HG03045 (cell line): ENCODE measurements around the gene PCSK5.
"Not testable (repeated sequence)": the region's sequence is repeated elsewhere in the genome, so short reads cannot be mapped to it uniquely, and the experiment has no call there.

ENCODE experiments used
- ATAC-seq: cut with Tn5 transposase; IDR thresholded peaks from one replicate; pipeline ENCODE4 v1.9.1; 2021; ENCODE audit warnings: mild to moderate bottlenecking, moderate library complexity; ENCODE audit not compliant: unreplicated experiment

PCSK5 gene

GRCh38 chr9:76044266-76044819, 153.9 kb downstream of the PCSK5 start:
- no peak for ATAC-seq

GRCh38 chr9:76045221-76045620, 154.7 kb downstream of the PCSK5 start:
- ATAC-seq: no peak

- ATAC-seq: no peak
These were observed 158.9 kb downstream of the PCSK5 start for GRCh38 chr9:76049341-76049740.

- ATAC-seq: no peak
These were observed 177.2 kb downstream of the PCSK5 start for GRCh38 chr9:76067696-76068095.

- no peak for ATAC-seq
These were observed 187.1 kb downstream of the PCSK5 start for GRCh38 chr9:76077537-76077936.

GRCh38 chr9:76081281-76081680, 190.8 kb downstream of the PCSK5 start:
- not testable (repeated sequence) for ATAC-seq

- ATAC-seq: no peak
These were observed 191.6 kb downstream of the PCSK5 start for GRCh38 chr9:76082057-76082456.

GRCh38 chr9:76085596-76085995, 195.1 kb downstream of the PCSK5 start:
- ATAC-seq: no peak

GRCh38 chr9:76086539-76086938, 196.1 kb downstream of the PCSK5 start:
- no peak for ATAC-seq

- ATAC-seq: no peak
These were observed 197.5 kb downstream of the PCSK5 start for GRCh38 chr9:76087976-76088375.

GRCh38 chr9:76090330-76090729, 199.9 kb downstream of the PCSK5 start:
- ATAC-seq: no peak

- no peak for ATAC-seq
These were observed 200.4 kb downstream of the PCSK5 start for GRCh38 chr9:76090909-76091308.

GRCh38 chr9:76092572-76092971, 202.1 kb downstream of the PCSK5 start:
- ATAC-seq: no peak

GRCh38 chr9:76095585-76095984, 205.1 kb downstream of the PCSK5 start:
- ATAC-seq: no peak

GRCh38 chr9:76099516-76099915, 209.0 kb downstream of the PCSK5 start:
- no peak for ATAC-seq

GRCh38 chr9:76101075-76101474, 210.6 kb downstream of the PCSK5 start:
- ATAC-seq: no peak

- no peak for ATAC-seq
These were observed 211.0 kb downstream of the PCSK5 start for GRCh38 chr9:76101491-76101890.

GRCh38 chr9:76101947-76102346, 211.5 kb downstream of the PCSK5 start:
- ATAC-seq: no peak

- ATAC-seq: no peak
These were observed 213.2 kb downstream of the PCSK5 start for GRCh38 chr9:76103531-76104315.

- ATAC-seq: no peak
These were observed 217.0 kb downstream of the PCSK5 start for GRCh38 chr9:76107482-76107881.

- no peak for ATAC-seq
These were observed 219.5 kb downstream of the PCSK5 start for GRCh38 chr9:76109953-76110352.

- ATAC-seq: no peak
These were observed 221.7 kb downstream of the PCSK5 start for GRCh38 chr9:76112151-76112550.

GRCh38 chr9:76114144-76114543, 223.7 kb downstream of the PCSK5 start:
- no peak for ATAC-seq
